ENCODE data around the gene ANO4.

- TF ChIP-seq CTCF (IDR thresholded peaks at IDR 0.05; ENCODE audit: low read depth, low read length): no peak
- TF ChIP-seq MAX (IDR thresholded peaks at IDR 0.05; ENCODE audit: low read depth, low read length): no peak
- TF ChIP-seq POLR2A (IDR thresholded peaks at IDR 0.05; ENCODE audit: extremely low read depth, insufficient read length): no peak
These were observed 161.8 kb downstream of the ANO4 start for GRCh38 chr12:100956311-100956852.

Measured in NB4 (cell line).